ENCODE results near the gene NUDT4.
"Not testable (repeated sequence)": the region's sequence is repeated elsewhere in the genome, so short reads cannot be mapped to it uniquely, and the experiment has no call there.

Gene NUDT4

DNA sequence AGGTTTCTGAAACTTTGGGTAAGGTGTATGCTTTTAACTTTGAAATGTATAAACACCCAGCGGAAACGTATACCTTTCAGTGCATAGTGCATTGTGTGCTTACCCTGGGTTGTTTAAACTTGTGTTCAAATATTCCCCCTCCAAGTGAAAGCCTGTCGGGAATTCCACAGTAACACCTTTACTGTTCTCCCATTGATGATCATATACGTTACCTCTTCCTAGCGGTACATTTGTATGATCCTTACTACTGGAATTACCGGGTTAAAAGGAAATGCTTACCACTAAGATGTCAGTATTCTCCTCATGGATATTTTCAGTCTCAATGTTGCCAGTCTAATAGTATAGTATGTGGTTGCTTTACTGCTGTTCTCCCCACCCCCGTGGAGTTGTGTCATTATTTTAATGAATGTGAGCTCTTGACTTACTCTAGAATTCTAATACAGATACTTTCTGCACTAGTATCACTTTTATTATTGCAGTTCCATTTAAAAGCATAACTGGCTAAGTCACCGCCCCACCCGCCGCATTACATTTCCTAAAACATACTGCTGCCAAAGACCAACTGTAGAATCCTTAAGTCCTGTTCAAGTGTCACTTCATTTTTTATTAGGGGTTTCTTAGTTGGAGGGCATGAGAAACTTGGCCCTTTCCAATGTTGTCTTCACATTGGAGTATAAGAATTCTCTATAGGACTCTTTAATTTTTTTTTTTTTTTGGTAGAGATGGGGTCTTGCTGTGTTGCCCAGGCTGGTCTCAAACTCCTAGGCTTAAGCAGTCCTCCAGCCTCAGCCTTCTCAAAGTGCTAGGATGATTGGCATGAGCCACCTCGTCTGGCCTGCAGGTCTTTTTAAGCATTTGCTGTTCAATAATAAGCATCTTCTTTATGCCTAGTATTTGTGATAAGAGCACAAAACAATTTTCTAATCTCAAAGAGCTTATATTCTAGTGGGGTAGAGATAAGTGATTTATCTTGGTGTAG is 24.9 kb downstream of the NUDT4 start:
- no peak for DNase-seq

DNA sequence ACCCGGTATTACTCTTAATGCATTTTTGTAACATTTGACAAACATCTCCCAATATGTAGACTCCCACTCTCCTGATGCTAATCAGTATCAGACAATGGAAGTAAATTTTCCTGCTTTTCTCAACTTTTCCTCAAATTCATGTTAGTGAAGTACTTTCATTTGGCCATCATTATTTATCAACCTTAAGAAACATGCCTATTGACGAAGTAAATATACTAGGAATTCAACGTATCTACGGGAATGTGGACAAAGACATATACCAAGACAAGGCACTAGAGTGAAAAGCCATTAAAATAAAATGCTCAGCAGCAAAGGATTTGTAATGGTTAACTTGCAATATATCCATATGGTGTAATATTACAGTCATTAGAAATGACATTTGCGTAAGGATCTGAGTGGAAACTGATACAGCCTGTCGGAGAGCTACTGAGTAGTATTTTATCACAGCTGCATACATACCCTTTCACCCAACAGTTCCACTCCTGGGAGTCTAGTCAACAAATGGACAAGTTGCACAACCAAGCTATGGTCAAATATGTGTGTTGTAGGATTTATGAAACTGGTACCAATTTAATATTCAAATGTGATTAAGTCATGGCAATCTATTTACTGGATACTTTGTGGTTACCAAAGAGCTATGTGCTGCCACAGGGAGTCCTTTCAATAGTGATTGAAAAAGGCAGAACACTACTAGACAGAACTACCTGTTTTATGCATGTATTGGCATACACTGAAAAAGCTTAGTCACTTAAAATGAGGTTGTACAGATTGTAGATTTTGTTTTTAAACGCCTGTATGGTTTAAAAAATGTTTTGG is 26.5 kb downstream of the NUDT4 start:
- DNase-seq, result no peak

DNA sequence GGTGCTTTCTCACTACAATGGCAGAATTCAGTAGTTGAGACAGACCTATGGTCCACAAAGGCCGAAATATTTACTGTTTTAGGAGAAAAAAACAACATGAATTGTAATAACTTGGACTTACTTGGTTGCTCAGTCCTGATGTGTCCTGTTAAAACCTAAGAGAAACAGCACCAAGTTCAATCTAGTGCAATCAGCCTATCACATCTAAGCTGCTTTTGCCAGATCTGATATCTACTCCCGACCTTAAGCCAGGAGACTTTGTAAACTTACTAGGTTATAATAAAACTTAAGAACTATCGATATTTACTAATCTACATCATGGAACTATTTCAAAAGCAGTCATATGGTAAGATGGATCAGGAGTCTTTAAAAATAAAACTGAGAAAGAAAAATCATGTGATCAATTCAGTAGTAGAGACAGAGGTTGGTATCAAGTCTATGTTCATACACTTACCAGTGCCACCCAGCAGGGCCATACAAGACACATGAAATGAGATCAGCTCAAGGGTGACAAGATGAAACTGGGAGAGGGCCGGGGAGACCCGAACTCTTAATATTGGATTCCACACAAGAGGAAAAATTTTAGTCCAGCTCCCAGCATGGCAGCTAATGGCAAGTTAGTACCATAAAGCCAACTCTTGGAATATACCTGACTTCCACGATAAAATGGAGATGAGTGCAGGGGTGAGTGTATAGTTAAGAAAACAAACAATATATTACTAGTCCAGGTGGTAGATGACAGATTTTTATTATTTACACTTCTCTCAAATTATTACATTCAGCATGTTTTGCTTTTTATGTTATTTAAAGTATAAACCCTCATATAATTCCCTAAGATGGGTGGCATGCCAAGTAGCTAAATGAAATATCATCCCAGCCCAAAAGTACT is 27.5 kb downstream of the NUDT4 start:
- no peak for DNase-seq

DNA sequence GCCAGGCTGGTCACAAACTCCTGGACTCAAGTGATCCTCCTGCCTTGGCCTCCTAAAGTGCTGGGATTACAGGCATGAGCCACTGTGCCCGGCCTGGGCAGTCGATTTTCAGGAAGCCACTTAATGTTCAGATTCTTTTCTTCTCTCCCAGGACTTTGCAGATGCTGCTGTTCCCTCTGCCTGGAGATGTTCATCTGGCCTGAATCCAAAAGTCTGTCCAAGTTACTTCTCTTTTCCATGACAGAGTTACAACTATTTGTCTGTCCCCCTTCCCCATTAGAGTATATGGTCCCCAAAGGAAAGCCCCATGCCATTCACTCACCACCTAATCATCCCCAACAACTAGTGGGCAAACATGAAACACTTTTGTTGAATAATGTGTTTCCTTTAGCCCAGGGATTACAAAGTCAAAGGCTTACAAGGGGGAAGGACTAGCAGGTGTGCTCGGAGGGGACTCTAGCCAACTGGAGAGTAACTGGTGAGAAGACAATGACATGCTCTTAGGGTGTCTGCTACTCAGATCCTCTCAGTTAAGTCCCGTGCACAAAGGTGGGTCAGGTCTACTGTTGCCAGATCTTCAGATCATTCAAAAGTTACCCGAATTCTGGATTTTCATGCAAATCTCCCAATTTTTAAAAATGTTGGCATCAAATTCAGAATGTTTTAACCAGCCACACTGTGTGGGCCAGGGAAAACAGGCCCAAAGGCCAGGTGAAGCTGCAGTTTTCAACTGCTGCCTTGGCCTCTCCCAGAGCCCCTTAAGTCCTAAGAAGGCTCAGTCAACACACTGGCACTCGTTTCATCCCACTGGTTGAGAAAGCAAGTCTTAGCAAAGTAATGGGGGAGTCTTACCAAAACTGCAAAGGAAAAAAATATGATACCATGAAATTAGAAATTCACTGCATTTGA is 29.6 kb downstream of the NUDT4 start:
- DNase-seq, result no peak

DNA sequence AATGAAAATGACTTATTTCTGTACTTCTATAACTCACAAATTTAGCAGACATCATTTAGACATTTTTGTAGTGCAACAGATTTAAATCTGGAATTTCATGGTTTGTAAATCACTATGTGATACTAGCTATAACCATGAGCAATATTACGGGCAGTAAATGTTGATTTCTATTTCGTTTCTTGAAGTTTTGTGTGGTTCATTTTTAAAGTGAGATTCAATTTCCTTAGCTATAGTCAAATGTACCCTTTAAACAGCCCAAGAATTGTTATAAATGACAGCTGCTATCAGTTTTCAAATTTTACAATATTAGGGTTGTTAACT is 30.2 kb downstream of the NUDT4 start:
- DNase-seq, result no peak

DNA sequence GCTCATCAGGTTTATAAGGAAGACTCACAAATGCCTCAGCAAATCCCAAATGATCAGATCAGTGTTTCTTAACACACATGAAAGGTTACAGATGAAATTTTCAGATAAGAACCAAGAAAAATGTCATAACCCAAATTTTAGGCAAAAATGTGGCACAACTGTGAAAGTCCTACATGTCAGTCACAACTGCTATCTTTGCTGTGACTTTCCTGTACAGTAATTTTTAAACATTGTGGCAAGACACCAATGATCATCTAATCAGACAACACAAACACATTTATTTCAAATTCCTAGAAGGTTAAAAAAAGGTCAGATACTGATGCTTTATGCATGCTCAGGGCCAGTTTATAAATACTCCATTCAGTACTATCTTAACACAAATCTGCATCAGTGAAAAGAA is 31.1 kb downstream of the NUDT4 start:
- no peak for DNase-seq

DNA sequence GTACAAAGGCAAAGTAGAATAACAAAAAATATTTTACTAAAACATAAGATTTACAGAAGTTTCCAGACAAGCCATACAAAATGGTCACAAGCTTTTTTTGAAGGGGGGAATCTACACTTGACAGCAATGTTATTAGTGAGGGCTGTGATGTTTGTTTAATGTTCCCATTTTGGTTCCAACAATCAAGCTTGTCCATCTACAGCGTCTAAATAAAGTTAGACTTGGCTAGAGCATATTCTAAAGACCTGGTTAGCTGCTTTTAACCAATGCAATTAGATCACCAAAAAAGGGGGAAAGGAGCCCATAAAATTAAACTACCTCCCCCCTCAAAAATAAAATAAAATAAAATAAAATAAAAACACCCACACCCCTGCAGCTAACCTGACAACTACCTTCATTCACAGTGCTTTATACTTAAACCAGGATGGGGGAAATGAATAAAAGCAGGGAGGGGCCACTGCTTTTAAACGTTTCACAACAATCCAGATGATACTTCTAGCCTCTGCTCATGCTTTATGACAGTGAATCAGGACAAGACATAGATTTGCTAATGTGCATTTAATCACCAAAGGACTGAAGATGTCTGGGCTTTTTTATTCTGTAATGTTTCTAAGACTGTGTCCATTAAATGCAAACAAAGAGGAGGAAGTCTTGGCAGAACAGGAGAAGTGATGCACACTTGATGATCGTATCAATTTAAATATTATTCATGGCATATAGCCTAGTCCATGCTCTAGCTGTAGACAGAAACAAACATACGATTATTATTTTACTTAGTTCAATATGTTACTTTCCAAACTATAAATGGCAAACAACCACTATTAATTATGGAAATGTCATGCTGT is 31.8 kb downstream of the NUDT4 start:
- DNase-seq, result not testable (repeated sequence)

DNA sequence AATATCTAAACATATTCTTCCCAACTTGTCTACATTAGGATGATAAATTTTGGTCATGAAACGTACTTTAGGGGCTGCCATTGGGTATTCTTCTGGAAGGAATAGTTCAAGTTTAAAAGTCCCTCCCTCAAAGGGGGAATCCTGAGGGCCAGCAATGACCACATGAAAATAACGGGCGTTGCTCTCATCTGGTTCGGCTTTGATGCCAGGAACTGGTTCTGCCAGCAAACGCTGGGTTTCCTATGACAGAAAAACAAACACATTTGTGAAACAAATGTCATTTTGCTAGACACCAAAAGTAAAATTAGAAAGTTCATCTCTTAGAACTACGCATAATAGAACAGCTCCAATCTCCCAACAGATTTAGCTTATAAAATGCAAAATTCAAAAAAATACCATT is 33.3 kb downstream of the NUDT4 start:
- DNase-seq, result not testable (repeated sequence)

DNA sequence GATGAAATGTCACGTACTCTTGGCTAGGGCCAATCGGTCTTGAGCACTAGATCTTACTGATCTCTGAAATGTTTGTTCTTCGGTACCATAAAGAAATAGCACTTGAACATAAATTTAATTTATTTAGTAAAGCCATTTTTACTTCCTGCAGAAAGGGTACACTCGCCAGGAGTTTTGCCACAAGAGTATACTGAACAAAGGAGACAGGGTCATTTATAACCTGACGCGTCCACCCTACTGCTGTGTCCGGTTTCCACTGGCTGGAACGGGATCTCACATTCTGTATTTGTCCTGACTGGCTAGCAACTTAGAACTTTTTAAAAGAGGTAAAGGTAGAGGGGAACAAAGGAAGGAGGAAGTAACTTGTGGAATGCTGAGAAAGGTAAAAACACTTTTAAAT is 34.7 kb downstream of the NUDT4 start:
- not testable (repeated sequence) for DNase-seq

DNA sequence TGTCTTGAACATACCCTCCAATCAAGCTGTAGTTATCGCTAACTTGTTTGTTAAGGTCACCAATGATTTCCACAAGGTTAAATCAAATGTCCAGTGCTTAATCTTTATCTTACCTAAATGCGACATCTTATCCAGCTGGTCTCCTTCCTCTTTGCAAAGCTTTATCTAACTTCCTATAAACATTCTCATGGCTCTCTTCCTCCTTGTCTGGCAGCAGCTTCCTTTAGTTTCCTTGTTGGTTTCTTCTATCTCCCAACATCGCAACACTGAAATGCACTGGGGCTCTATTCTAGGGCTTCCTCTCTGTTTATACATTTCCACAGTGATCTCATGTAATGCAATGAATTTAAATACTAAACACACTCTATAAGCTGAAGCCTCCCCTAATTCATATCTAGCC is 35.3 kb downstream of the NUDT4 start:
- no peak for DNase-seq

DNA sequence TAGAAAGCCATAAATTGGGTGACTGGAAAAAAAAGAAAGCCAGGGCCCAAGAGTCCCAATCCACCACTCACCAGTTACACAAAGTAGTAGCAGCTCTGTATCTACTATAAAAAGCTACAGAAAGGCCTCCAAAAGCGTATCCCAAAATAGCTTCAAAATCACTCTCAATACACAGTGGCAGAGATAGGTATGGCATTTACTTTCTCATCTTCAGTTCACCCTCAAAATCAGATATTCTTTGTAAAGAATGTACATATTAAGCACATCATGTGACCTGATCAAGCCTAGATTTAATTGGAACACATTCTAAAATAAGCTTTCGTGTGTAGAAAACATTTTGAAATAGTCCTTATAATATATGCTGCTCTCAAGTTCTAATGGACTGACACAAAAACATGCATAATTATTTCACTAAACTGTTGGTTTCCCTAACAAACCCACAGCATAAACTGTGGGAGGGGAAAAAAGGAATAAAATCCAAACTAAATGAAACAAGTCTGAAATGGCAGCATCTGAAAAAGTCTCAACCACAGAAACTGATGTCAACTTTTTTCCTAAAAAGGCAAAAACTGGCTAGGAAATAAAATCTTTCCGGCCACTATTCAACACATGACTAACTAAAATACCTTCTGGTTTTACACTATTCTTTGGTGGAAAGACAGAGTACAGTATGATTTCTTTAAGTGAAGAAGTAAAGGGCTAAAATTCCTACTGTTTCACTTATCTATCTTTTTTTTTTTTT is 38.2 kb downstream of the NUDT4 start:
- no peak for DNase-seq

DNA sequence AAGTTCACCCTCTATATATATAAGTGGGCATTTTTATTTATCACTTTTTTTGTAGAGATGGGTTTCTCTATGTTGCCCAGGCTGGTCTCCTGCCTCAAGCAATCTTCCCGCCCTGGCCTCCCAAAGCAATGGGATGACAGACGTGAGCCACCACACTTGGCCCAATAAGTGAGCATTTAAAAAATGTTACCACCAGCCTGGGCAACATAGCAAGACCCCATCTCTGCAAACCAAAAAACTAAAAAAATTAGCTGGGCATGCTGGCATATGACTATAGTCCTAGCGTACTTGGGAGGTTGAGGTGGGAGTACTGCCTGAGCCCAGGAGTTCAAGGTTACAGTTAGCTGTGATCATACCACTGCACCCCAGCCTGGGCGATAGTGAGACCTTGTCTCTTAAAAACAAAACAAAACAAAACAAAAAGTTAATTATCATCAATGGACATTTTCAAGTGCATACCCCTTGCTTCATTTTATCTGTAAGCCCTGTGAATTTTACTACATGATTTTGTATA is 40.3 kb downstream of the NUDT4 start:
- no peak for DNase-seq

DNA sequence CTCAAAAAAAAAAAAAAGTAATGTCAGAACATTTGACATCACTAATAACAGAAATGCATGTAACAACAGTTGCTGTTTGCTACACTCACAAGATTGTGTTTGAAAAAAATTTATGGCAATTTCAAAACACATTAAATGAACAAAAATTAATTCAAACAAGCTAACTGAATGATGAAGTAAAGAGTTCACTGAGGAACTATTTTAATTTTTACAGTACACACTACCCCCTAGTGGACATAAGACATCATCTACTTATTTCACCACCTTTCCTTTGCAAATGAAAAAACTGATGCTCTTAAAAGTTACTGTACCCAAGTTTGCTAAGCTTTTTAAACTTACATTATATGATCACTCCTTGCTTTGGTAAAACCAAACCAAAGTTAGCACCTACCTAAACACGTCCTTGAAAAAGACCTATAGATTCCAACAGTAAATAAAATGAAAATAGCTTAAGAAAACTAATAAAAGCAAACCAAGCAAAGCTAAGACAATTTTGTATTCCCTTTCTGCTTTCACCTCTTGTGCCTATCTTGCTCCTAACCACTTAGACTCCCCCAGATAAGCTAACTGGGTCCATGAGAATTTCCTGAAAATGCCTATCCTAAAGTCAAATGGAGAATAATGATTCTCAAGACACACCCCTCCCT is 41.8 kb downstream of the NUDT4 start:
- DNase-seq, result peak; percentile 39

DNA sequence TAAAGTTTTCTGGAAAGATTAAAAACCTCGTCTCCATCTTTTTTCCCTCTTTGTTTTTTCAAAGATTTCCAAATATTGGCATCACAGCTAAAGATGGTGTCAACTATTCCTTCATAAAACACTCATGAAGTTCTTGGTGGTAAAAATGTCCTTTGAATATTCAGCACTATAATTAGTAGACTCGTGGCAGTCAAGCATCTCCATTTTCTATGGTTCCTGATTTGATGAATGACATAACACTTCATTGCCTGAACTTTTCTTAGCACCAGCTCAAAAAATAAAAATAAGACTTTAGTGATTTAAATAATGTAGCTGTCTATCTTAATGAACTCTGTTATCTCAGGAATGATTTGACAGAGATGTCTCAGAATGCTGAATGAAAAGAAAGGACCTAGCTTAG is 44.3 kb downstream of the NUDT4 start:
- no peak for DNase-seq

DNA sequence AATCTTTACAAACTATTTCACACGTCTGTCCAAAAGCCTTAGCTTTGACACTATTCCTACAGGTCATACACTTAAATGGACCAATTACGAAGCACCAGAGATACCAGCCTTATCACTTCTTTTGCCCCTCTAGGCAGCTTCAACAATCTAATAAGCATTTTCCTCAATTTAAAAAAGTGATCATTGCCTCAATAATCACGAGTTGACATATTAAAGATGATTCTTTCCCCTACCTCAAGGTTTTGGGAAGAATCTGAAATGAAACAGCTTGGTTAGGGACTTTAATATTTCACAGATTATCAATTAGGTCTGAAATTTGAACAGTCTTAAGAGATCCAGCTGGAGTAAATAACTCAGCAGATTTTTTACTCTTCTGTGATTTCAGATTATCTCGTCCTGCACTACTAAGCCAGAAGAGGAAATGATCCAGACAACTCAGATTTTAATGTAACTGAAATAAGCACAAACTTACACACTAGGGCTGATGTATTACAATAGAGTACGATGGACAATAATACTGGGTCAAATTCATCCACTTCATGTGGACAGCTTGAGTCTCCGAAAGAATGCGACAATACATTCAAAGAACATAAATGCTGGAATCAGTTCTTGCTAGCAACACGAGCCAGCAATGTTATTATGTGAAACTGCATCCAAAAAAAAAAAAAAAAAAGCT is 48.1 kb downstream of the NUDT4 start:
- DNase-seq, result no peak

DNA sequence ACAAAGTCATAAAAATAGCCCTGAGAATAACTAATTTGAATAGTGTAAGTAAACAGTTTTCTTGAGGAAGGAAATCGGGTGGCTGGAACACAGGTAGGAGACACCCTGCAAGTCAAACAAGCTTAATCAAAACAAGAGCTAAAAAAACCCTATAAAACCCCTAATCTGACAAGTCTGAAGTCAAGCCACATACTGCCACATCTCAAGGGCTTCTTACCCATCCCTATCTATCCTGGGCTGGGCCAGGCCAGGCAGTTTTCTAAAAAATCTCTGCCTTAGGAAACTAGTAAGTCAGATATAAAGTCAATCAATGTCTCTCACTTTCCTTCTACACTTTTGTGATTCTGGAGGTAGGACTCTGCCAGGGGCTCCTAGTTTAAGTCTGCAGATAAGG is 48.7 kb downstream of the NUDT4 start:
- no peak for DNase-seq

DNA sequence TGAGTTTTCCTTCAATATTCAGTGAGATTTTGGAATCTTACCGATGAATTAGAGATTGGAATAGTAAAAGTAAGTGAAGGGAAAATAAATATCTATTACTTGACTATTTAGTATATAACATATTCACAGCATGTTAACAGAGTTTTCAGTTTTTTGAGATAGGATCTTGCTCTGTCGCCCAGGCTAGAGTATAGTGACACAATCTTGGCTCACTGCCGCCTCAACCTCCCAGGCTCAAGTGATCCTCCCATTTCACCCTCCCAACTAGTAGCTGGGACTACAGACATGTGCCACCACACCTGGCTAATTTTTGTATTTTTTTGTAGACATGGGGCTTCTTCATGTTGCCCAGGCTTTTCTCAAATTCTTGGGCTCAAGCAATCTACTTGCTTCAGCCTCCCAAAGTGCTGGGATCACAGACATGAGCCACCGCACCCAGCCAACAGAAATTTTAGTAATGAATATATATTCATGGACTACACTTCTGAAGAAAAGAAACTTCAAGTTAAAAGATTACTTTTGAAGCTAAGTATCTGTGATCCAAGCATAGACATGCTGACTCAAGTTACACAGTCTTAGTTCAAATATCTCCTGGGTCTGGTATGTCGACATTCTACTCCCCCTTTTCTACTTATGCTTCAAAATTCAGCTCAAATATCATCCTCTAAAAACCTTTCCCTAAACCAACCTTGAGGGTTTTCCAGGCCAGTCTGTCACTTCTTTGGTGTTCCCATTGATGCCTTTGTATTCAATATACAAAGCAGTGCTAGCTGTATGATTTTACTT is 50.2 kb downstream of the NUDT4 start:
- no peak for DNase-seq

DNA sequence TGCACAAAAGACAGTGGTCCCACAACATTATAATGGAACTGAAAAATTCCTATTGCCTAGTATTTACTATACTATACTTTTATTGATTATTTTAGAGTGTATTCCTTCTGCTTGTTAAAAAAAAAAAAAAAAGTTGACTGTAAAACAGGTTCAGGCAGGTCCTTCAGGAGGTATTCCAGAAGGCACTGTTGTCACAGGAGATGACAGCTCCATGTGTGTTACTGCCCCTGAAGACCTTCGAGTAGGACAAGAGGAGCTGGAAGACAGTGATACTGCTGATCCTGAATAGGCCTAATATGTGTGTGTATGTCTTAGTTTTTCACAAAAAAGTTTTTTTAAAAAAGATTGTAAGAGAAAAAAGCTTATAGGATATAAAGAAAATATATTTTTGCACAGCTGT is 51.7 kb downstream of the NUDT4 start:
- DNase-seq, result no peak

Measured in NCI-H345 (cell line).